ENCODE measurements around the gene HOXA5. TPM values are rescaled to one million over a fixed set of nuclear protein-coding genes. Genes with fewer than 3 reads are reported as not detected.

Gene HOXA5
- total RNA-seq, 6 experiments from 2014 or later, result 0.18 to 1.5 (median 0.65) TPM

DNA sequence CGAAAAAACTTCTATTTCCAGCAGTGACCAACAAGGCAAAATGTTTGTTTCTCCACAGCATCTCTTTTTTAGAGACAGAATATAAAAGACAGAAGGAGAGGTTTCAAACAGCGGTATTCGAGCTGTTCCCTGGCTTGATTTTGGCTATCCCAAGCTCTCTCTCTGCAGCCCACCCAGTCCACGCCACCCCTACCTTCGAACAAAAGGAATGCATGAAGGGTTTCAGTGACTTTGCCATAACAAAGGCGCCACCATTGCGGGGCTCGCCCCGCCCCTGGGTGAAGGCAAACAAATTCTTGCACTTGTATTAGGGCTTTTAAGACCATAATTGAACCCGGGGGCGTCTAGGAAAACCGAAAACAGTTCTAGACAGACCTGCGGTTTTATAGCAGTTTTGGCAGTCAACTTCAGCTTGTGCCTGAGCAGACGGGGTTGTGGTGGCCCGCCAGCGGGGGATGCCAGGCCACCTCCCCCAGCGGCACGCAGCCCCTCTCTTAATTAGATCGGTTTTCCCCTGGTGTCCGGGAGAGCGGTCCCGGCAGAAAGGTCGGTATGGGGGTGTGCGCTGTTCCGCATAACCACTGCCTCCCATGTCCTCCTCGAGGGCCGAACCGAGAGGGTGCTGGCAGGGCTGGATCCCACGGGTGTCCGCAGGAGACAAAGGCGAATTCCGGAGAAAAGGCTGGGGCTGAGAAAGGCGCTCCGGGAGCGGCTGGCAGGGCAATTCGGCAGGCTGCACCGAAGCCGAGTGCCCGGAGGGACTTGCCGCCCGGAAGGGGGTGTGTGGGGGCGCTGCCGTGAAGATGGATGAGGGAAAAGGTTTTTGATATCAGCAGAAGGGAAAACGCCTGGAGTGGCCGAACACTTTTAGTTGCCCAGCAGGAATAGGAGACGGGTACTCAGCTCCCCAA is 44.2 kb upstream of the HOXA5 start:
- ATAC-seq (no peak), DNase-seq (peak in 2 of 3 donors; percentile 32 to 36)
- H3K9me3 ChIP-seq, result no peaks in the 10 kb centered on the region
- 5% methylated on average over 38 of the region's 46 CpGs for WGBS (ENCODE audit: insufficient coverage, low coverage, low lambda C conversion rate, missing lambda C conversion rate)
- H3K4me3 ChIP-seq, result no peak overlapping the region
- peaks cover 0 to 25% (median 2%) of the 10 kb centered on the region in 4 donors for H3K4me1 ChIP-seq
- intact Hi-C loops (cut with DNase I), result no loop called here
- no peak for TF ChIP-seq POLR2A (IDR thresholded peaks at IDR 0.05)
- TF ChIP-seq, protein P1, sequence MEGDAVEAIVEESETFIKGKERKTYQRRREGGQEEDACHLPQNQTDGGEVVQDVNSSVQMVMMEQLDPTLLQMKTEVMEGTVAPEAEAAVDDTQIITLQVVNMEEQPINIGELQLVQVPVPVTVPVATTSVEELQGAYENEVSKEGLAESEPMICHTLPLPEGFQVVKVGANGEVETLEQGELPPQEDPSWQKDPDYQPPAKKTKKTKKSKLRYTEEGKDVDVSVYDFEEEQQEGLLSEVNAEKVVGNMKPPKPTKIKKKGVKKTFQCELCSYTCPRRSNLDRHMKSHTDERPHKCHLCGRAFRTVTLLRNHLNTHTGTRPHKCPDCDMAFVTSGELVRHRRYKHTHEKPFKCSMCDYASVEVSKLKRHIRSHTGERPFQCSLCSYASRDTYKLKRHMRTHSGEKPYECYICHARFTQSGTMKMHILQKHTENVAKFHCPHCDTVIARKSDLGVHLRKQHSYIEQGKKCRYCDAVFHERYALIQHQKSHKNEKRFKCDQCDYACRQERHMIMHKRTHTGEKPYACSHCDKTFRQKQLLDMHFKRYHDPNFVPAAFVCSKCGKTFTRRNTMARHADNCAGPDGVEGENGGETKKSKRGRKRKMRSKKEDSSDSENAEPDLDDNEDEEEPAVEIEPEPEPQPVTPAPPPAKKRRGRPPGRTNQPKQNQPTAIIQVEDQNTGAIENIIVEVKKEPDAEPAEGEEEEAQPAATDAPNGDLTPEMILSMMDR (IDR thresholded peaks at IDR 0.05), result no peak
- no peak overlapping the region for H3K27ac ChIP-seq
- H3K27me3 ChIP-seq, result peaks cover 17 to 88% of the 10 kb centered on the region in 2 donors
- H3K36me3 ChIP-seq, result no peaks in the 10 kb centered on the region

GRCh38 chr7:27186668-27187474 is 43.4 kb upstream of the HOXA5 start:
- Histone ChIP-seq H3K9me3 (no peaks in the 10 kb centered on the region), H3K27ac (no peak overlapping the region), H3K4me3 (no peak overlapping the region), H3K36me3 (no peaks in the 10 kb centered on the region), H3K27me3 (peaks cover 22 to 92% of the 10 kb centered on the region in 2 donors), H3K4me1 (peaks cover 0 to 20% (median under 1%) of the 10 kb centered on the region in 4 donors)
- DNase-seq, result no peak
- 16% methylated on average over 4 of the region's 4 CpGs for WGBS (ENCODE audit: insufficient coverage, low coverage, low lambda C conversion rate, missing lambda C conversion rate)
- intact Hi-C loops (cut with DNase I), result no loop called here
- TF ChIP-seq, protein P1 (IDR thresholded peaks at IDR 0.05), result no peak
- no peak for TF ChIP-seq POLR2A (IDR thresholded peaks at IDR 0.05)
- no peak for ATAC-seq

- H3K27ac ChIP-seq, result no peak overlapping the region
- no peak overlapping the region for H3K4me3 ChIP-seq
- H3K27me3 ChIP-seq, result peaks cover 22 to 87% of the 10 kb centered on the region in 2 donors
- peaks cover 0 to 20% (median 0%) of the 10 kb centered on the region in 4 donors for H3K4me1 ChIP-seq
- H3K9me3 ChIP-seq, result no peaks in the 10 kb centered on the region
- ATAC-seq (no peak), DNase-seq (peak in 2 of 3 donors; percentile 27 to 31)
- WGBS (ENCODE audit: insufficient coverage, low coverage, low lambda C conversion rate, missing lambda C conversion rate), result 5% methylated on average over 16 of the region's 24 CpGs
- no peak for TF ChIP-seq POLR2A (IDR thresholded peaks at IDR 0.05)
- TF ChIP-seq, protein P1 (IDR thresholded peaks at IDR 0.05), result no peak
- intact Hi-C loops (cut with DNase I), result no loop called here
- no peaks in the 10 kb centered on the region for H3K36me3 ChIP-seq
These were observed 42.6 kb upstream of the HOXA5 start for GRCh38 chr7:27185854-27186667.
